GM18861 (cell line): ENCODE measurements around the gene DXO.
"Not testable (repeated sequence)": the region's sequence is repeated elsewhere in the genome, so short reads cannot be mapped to it uniquely, and the experiment has no call there.

ENCODE experiments used
- ATAC-seq: cut with Tn5 transposase; IDR thresholded peaks from one replicate; pipeline ENCODE4 v1.9.1; 2021; ENCODE audit not compliant: unreplicated experiment

DXO gene

GRCh38 chr6:31971993-31972708, at the start of gene DXO:
DXO (minus strand) TSS chr6:31972138; CDS start chr6:31971675, 463 bp downstream.
- peak; percentile 76 for ATAC-seq

DNA sequence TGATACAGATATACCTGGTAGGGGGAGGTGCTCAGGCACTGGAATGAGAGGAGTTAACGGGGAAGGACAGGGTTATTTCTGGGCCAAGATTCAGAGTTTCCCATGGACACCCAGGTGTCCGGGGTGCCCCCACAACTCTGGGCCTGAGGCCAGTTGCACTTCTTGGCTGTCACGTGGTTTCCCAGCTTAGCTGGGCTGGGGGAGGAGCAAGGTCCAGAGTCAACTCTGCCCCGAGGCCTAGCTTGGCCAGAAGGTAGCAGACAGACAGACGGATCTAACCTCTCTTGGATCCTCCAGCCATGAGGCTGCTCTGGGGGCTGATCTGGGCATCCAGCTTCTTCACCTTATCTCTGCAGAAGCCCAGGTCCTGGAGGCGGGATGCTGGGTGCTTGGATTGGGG, 42.6 kb upstream of the DXO start, which contains the start of gene C4B:
TSS of gene C4B (plus strand) at position 249 of the 400 bp plus-strand sequence. CDS start at position 300, 51 bp downstream.
- ATAC-seq = not testable (repeated sequence)

DNA sequence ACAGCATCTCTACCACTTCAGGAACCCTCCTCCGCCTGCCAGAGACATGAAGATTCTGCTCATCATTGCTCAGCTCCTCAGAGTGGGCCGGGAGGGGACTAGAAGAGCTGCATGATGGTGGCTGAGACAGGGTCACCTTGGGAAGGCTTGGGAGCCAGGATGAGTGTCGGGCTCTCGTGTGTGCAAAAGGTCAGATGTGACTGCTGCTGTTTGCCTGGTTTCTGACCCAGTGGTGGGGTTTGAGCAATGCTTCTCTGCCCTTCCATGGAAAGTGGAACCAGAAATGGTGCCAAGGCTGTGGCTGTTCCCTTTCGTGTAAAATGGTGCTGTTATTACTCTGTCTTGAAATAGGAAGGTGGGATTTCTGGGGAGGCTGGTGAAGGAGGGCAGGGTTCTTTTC, 41.8 kb upstream of the DXO start:
- not testable (repeated sequence) for ATAC-seq

DNA sequence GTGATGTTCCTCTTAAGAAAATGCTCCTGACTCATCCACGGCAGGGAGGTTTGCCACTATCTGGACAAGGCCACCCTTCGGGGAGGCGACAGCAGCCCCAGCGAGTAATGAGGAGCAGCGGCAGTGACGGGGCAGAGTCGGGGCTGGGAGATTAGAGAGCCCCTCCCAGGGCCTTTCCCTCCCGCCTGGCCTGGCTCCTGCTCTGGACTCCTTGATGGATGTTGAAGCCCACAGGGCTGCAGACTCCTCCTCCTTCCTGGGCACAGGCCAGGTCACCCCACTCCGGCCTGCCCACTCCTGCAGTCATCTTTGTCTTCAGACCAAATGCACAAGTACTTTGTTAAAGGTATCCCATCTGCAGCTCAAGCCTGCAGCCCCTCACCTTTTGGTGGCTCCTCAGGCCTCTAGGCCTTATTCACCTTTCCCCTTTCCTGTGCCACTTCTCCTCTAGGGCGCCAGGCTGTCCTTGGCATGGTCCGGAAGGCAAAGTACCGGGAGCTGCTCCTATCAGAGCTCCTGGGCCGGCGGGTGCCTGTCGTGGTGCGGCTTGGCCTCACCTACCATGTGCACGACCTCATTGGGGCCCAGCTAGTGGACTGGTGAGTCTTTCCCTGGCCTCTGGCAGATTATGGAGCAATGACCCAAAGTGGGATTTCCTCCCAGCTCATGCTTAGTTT, 41.1 kb upstream of the DXO start:
- not testable (repeated sequence) for ATAC-seq

- not testable (repeated sequence) for ATAC-seq
These were observed 39.1 kb upstream of the DXO start for GRCh38 chr6:32010856-32011530.

DNA sequence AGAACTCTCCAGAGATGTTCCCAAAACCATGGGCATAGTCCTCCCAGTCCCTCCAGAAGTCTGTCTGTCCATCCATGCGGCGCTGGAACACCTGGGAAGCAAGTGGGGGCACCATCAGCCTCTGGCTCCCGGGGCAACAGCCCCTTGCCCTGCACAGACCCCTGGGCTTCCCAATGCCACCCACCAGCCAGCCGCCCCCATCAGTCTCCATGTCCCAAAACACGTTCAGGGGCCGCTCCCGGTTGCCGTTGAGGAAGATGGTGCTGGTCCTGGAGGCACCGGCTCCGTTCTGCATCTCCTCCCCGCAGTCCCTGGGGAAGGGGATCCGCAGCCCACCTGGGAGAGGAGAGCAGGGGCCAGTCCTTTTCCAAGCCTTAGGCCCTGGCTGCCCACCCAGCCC, 37.6 kb upstream of the DXO start:
- ATAC-seq = not testable (repeated sequence)

DNA sequence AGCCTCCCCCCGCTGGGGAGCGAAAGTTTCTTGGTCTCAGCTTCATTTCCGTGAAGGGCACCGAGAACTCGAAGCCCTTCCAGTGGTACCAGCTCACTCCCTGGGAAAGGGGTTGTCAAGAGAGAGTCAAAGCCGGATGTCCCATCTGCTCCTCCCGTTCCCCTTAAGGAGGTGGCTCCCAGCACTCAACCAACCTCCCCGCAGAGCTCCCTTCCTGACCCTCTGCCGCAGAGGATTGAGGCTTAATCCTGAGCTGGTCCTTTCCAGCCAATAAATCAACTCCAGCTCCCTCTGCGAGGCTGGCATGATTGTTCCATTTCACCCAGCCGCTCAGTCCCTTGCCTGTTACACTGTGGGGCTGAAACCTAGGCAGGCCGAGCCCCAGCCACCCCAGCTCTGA, 36.7 kb upstream of the DXO start:
- not testable (repeated sequence) for ATAC-seq

- not testable (repeated sequence) for ATAC-seq
These were observed 36.1 kb upstream of the DXO start for GRCh38 chr6:32008037-32008436.

DNA sequence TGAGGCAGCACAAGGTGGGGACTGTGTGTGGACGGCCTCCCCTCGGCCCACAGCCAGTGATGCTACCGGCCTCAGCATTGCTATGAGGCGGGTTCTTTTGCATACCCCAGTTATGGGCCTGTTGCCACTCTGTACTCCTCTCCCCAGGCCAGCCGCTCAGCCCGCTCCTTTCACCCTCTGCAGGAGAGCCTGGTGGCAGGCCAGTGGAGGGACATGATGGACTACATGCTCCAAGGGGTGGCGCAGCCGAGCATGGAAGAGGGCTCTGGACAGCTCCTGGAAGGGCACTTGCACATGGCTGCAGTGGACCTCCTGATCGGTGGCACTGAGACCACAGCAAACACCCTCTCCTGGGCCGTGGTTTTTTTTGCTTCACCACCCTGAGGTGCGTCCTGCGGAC, 35.1 kb upstream of the DXO start:
- ATAC-seq = not testable (repeated sequence)

DNA sequence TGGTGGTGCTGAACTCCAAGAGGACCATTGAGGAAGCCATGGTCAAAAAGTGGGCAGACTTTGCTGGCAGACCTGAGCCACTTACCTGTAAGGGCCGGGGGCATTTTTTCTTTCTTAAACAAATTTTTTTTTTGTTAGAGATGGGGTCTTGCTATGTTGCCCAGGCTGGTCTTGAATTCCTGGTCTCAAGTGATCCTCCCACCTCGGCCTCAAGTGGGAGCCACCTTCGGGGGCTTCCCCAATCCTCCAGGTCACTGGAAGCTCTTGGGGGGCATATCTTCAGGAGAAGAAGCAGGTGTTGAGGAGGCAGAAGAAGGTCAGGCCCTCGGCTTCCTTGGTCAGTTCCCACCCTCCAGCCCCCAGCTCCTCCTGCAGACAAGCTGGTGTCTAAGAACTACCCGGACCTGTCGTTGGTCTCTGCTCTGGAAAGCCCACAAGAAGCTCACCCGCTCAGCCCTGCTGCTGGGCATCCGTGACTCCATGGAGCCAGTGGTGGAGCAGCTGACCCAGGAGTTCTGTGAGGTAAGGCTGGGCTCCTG, 34.1 kb upstream of the DXO start:
- not testable (repeated sequence) for ATAC-seq

DNA sequence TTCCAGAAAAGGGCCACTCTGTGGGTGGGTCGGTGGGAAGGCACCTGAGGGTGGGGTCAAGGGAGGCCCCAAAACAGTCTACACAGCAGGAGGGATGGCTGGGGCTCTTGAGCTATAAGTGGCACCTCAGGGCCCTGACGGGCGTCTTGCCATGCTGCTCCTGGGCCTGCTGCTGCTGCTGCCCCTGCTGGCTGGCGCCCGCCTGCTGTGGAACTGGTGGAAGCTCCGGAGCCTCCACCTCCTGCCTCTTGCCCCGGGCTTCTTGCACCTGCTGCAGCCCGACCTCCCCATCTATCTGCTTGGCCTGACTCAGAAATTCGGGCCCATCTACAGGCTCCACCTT, 33.6 kb upstream of the DXO start:
- not testable (repeated sequence) for ATAC-seq

DNA sequence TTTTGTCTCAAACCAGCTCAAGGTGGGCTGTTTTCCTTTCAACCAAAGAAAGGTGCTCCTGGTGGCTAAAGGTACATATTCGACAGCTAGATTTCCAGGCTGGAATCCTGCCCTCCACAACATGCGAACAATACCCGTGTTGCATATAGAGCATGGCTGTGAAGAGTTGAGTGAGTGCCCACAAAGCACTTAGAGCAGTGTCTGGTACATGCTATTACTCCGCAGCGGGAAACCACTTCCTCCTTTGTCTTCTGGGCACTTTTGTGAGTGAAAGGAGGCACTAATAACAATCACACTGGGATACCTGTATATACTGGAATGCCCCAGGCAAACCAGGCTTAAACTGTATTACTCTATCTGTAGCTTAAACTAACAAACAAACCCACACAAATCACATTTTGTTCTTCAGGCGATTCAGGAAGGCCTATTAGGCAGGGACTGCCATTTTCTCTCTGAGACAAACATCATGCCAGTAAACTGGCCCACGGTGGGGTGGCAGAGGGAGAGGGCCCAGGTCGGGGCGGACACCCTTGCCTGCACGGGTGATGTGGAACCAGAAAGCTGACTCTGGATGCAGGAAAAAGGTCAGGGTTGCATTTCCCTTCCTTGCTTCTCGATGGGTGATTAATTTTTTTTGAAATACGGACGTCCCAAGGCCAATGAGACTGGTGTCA, 33.1 kb upstream of the DXO start:
- not testable (repeated sequence) for ATAC-seq

GRCh38 chr6:32004393-32004792, 32.5 kb upstream of the DXO start:
- ATAC-seq = not testable (repeated sequence)

GRCh38 chr6:32003301-32003700, 31.4 kb upstream of the DXO start:
- ATAC-seq = not testable (repeated sequence)

- not testable (repeated sequence) for ATAC-seq
These were observed 30.8 kb upstream of the DXO start for GRCh38 chr6:32002546-32003268.

DNA sequence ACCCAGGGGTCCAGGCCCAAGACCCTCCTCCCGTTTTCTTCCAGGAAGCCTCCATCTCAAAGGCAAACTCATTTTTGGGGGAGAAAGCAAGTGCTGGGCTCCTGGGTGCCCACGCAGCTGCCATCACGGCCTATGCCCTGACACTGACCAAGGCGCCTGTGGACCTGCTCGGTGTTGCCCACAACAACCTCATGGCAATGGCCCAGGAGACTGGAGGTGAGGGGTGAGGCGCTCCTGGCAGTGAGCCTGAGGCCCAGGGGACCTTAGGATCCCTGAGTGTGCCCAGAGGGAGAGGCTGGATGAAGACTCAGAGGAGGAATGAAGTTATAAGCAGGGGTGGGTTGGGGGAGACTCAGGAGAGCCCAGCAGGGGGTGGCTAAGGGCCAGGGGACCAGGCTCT, 24.4 kb upstream of the DXO start:
- not testable (repeated sequence) for ATAC-seq

DNA sequence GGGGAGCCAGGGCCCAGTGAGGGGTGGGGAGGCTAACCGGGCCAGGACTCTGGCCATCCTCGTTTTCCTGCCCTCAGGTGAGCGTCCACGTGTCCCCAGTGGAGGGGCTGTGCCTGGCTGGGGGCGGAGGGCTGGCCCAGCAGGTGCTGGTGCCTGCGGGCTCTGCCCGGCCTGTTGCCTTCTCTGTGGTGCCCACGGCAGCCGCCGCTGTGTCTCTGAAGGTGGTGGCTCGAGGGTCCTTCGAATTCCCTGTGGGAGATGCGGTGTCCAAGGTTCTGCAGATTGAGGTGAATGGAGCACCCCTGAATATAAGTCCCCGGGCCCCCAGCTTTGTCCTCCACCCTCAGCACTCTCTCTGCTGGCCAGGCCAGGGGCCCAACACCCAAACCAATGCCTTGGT, 22.5 kb upstream of the DXO start:
- not testable (repeated sequence) for ATAC-seq

- not testable (repeated sequence) for ATAC-seq
These were observed 17.4 kb upstream of the DXO start for GRCh38 chr6:31989363-31989762.

DNA sequence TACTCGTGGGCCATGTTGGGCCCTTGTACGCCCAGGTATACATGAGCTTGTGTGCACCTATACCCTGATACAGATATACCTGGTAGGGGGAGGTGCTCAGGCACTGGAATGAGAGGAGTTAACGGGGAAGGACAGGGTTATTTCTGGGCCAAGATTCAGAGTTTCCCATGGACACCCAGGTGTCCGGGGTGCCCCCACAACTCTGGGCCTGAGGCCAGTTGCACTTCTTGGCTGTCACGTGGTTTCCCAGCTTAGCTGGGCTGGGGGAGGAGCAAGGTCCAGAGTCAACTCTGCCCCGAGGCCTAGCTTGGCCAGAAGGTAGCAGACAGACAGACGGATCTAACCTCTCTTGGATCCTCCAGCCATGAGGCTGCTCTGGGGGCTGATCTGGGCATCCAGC, 9.8 kb upstream of the DXO start, which contains the start of gene C4A:
TSS of gene C4A (plus strand) at position 314 of the 400 bp plus-strand sequence. CDS start at position 365, 51 bp downstream.
- ATAC-seq = not testable (repeated sequence)

DNA sequence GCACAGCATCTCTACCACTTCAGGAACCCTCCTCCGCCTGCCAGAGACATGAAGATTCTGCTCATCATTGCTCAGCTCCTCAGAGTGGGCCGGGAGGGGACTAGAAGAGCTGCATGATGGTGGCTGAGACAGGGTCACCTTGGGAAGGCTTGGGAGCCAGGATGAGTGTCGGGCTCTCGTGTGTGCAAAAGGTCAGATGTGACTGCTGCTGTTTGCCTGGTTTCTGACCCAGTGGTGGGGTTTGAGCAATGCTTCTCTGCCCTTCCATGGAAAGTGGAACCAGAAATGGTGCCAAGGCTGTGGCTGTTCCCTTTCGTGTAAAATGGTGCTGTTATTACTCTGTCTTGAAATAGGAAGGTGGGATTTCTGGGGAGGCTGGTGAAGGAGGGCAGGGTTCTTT, 9.1 kb upstream of the DXO start:
- not testable (repeated sequence) for ATAC-seq
